Stimulated activated naive CD8-positive, alpha-beta T cell treated with anti-CD3 and anti-CD28 coated beads, Interleukin-15, Interleukin-2, amounts not matched to agents 100 ng/mL and 50 ng/mL, for 24 hours (primary cell): Measurements from ENCODE around the gene RAB18.

Source experiments
- H3K27ac Mint-ChIP-seq: one replicate; pipeline ENCODE4 v1.8.0; 2021; ENCODE audit warnings: mild to moderate bottlenecking, mixed read lengths
- H3K27me3 Mint-ChIP-seq: one replicate; pipeline ENCODE4 v1.8.0; 2021; ENCODE audit warnings: mixed read lengths
- H3K36me3 Mint-ChIP-seq: one replicate; pipeline ENCODE4 v1.8.0; 2021; ENCODE audit warnings: low read depth, mixed read lengths
- H3K4me1 Mint-ChIP-seq: one replicate; pipeline ENCODE4 v1.8.0; 2021; ENCODE audit warnings: low read depth, mixed read lengths
- H3K4me3 Mint-ChIP-seq: one replicate; pipeline ENCODE4 v1.8.0; 2021; ENCODE audit warnings: mild to moderate bottlenecking, mixed read lengths
- H3K9me3 Mint-ChIP-seq: one replicate; pipeline ENCODE4 v1.8.0; 2021; ENCODE audit warnings: mixed read lengths

Gene RAB18

GRCh38 chr10:27527666-27528295, 23.7 kb downstream of the RAB18 start:
- Mint-ChIP-seq H3K36me3 (peaks cover 22% of the 10 kb centered on the region), H3K27me3 (no peaks in the 10 kb centered on the region), H3K9me3 (no peaks in the 10 kb centered on the region), H3K4me3 (no peak overlapping the region), H3K4me1 (peaks cover 79% of the 10 kb centered on the region), H3K27ac (no peak overlapping the region)

- no peaks in the 10 kb centered on the region for H3K27me3 Mint-ChIP-seq
- peaks cover 14% of the 10 kb centered on the region for H3K36me3 Mint-ChIP-seq
- H3K4me1 Mint-ChIP-seq: peaks cover 67% of the 10 kb centered on the region
- no peak overlapping the region for H3K4me3 Mint-ChIP-seq
- peak overlapping the region; percentile 78 for H3K27ac Mint-ChIP-seq
- H3K9me3 Mint-ChIP-seq: no peaks in the 10 kb centered on the region
Measured at GRCh38 chr10:27529010-27529783, 25.1 kb downstream of the RAB18 start.

- Mint-ChIP-seq H3K4me1 (peaks cover 54% of the 10 kb centered on the region), H3K4me3 (no peak overlapping the region), H3K27me3 (no peaks in the 10 kb centered on the region), H3K9me3 (no peaks in the 10 kb centered on the region), H3K27ac (no peak overlapping the region), H3K36me3 (peaks cover 12% of the 10 kb centered on the region)
Measured at GRCh38 chr10:27530477-27530876, 26.4 kb downstream of the RAB18 start.

- H3K4me3 Mint-ChIP-seq: no peak overlapping the region
- H3K27ac Mint-ChIP-seq: peak overlapping the region; percentile 50
- H3K36me3 Mint-ChIP-seq: peaks cover 12% of the 10 kb centered on the region
- H3K27me3 Mint-ChIP-seq: no peaks in the 10 kb centered on the region
- H3K4me1 Mint-ChIP-seq: peaks cover 49% of the 10 kb centered on the region
- H3K9me3 Mint-ChIP-seq: no peaks in the 10 kb centered on the region
Measured at GRCh38 chr10:27531336-27531847, 27.3 kb downstream of the RAB18 start.

GRCh38 chr10:27534161-27534700, 30.1 kb downstream of the RAB18 start:
- Mint-ChIP-seq H3K27ac (no peak overlapping the region), H3K27me3 (no peaks in the 10 kb centered on the region), H3K9me3 (no peaks in the 10 kb centered on the region), H3K36me3 (peaks cover 22% of the 10 kb centered on the region), H3K4me3 (no peak overlapping the region), H3K4me1 (peaks cover 31% of the 10 kb centered on the region)

- no peaks in the 10 kb centered on the region for H3K27me3 Mint-ChIP-seq
- H3K27ac Mint-ChIP-seq: no peak overlapping the region
- peaks cover 24% of the 10 kb centered on the region for H3K36me3 Mint-ChIP-seq
- no peaks in the 10 kb centered on the region for H3K9me3 Mint-ChIP-seq
- H3K4me1 Mint-ChIP-seq: peaks cover 20% of the 10 kb centered on the region
- no peak overlapping the region for H3K4me3 Mint-ChIP-seq
Measured at GRCh38 chr10:27535317-27535716, 31.2 kb downstream of the RAB18 start.

- no peaks in the 10 kb centered on the region for H3K27me3 Mint-ChIP-seq
- no peak overlapping the region for H3K27ac Mint-ChIP-seq
- peaks cover 16% of the 10 kb centered on the region for H3K4me1 Mint-ChIP-seq
- H3K36me3 Mint-ChIP-seq: peaks cover 33% of the 10 kb centered on the region
- H3K4me3 Mint-ChIP-seq: no peak overlapping the region
- H3K9me3 Mint-ChIP-seq: no peaks in the 10 kb centered on the region
Measured at GRCh38 chr10:27536437-27536836, 32.3 kb downstream of the RAB18 start.

GRCh38 chr10:27537166-27537565, 33.1 kb downstream of the RAB18 start:
- Mint-ChIP-seq H3K4me3 (no peak overlapping the region), H3K36me3 (peaks cover 32% of the 10 kb centered on the region), H3K4me1 (peaks cover 19% of the 10 kb centered on the region), H3K27ac (no peak overlapping the region), H3K27me3 (no peaks in the 10 kb centered on the region), H3K9me3 (no peaks in the 10 kb centered on the region)

GRCh38 chr10:27537787-27538186, 33.7 kb downstream of the RAB18 start:
- Mint-ChIP-seq H3K4me3 (no peak overlapping the region), H3K27me3 (no peaks in the 10 kb centered on the region), H3K36me3 (peaks cover 34% of the 10 kb centered on the region), H3K27ac (no peak overlapping the region), H3K4me1 (peaks cover 23% of the 10 kb centered on the region), H3K9me3 (no peaks in the 10 kb centered on the region)

- peaks cover 43% of the 10 kb centered on the region for H3K36me3 Mint-ChIP-seq
- H3K27me3 Mint-ChIP-seq: no peaks in the 10 kb centered on the region
- no peak overlapping the region for H3K4me3 Mint-ChIP-seq
- no peak overlapping the region for H3K27ac Mint-ChIP-seq
- no peaks in the 10 kb centered on the region for H3K9me3 Mint-ChIP-seq
- peaks cover 29% of the 10 kb centered on the region for H3K4me1 Mint-ChIP-seq
Measured at GRCh38 chr10:27540672-27541071, 36.6 kb downstream of the RAB18 start.

GRCh38 chr10:27541796-27542729, 38.0 kb downstream of the RAB18 start:
- no peaks in the 10 kb centered on the region for H3K9me3 Mint-ChIP-seq
- H3K36me3 Mint-ChIP-seq: peaks cover 47% of the 10 kb centered on the region
- peaks cover 29% of the 10 kb centered on the region for H3K4me1 Mint-ChIP-seq
- no peak overlapping the region for H3K4me3 Mint-ChIP-seq
- H3K27ac Mint-ChIP-seq: no peak overlapping the region
- no peaks in the 10 kb centered on the region for H3K27me3 Mint-ChIP-seq

GRCh38 chr10:27542812-27543211, 38.7 kb downstream of the RAB18 start:
- Mint-ChIP-seq H3K27ac (no peak overlapping the region), H3K36me3 (peaks cover 45% of the 10 kb centered on the region), H3K4me1 (peaks cover 26% of the 10 kb centered on the region), H3K27me3 (no peaks in the 10 kb centered on the region), H3K9me3 (no peaks in the 10 kb centered on the region), H3K4me3 (no peak overlapping the region)

- H3K4me3 Mint-ChIP-seq: no peak overlapping the region
Measured at GRCh38 chr10:27547047-27547446, 42.9 kb downstream of the RAB18 start.

GRCh38 chr10:27547482-27547881, 43.4 kb downstream of the RAB18 start:
- no peaks in the 10 kb centered on the region for H3K27me3 Mint-ChIP-seq
- H3K4me1 Mint-ChIP-seq: peaks cover 9% of the 10 kb centered on the region
- peaks cover 15% of the 10 kb centered on the region for H3K36me3 Mint-ChIP-seq
- no peak overlapping the region for H3K4me3 Mint-ChIP-seq
- H3K27ac Mint-ChIP-seq: no peak overlapping the region
- no peaks in the 10 kb centered on the region for H3K9me3 Mint-ChIP-seq

More at GRCh38 chr10:27547047-27547446, 42.9 kb downstream of the RAB18 start:
- Mint-ChIP-seq H3K4me1 (peaks cover 11% of the 10 kb centered on the region), H3K27me3 (no peaks in the 10 kb centered on the region), H3K27ac (no peak overlapping the region), H3K36me3 (peaks cover 16% of the 10 kb centered on the region), H3K9me3 (no peaks in the 10 kb centered on the region)
